ENCODE results near the gene DNAAF2. TPM values are rescaled to one million over a fixed set of nuclear protein-coding genes. Genes with fewer than 3 reads are reported as not detected.

Gene DNAAF2
- total and polyA plus RNA-seq, 2 of the 8 experiments (the other 6 are each of a cell fraction or from before 2014, with no cell fraction given): 12.2 to 30.0 TPM

GRCh38 chr14:49614196-49614595, 20.8 kb downstream of the DNAAF2 start:
- CTCF ChIA-PET (ENCODE audit: partially characterized antibody): no interaction called here
- H4K8ac ChIP-seq (ENCODE audit: extremely low read depth, insufficient read depth, low read length): no peak overlapping the region
- 96% methylated on average over 2 of the region's 2 CpGs; no CpG with 5 or more reads in 1 of the 2 experiments for WGBS, 2 experiments (ENCODE audit: extremely low coverage in 1 of 2, insufficient coverage in 1 of 2, insufficient read length in 1 of 2, insufficient replicate concordance in 2 of 2, low coverage in 1 of 2, low lambda C conversion rate in 2 of 2, missing lambda C conversion rate in 1 of 2)
- no peak for TF ChIP-seq CHD1 (IDR thresholded peaks at IDR 0.05; ENCODE audit: low read depth, low read length)
- no peak for TF ChIP-seq ATF2 (IDR thresholded peaks at IDR 0.05; ENCODE audit: low read length)
- TF ChIP-seq HDAC2 (IDR thresholded peaks at IDR 0.05; ENCODE audit: borderline replicate concordance in 1 of 2, low read depth in 2 of 2, low read length in 2 of 2): no peak
- TF ChIP-seq KDM5A (IDR thresholded peaks at IDR 0.05; ENCODE audit: low read length): no peak
- TF ChIP-seq MAX (IDR thresholded peaks at IDR 0.05): no peak
- no peak for TF ChIP-seq CBX5 (IDR thresholded peaks at IDR 0.05; ENCODE audit: low read depth, low read length)
- no peak for TF ChIP-seq SP2 (IDR thresholded peaks at IDR 0.05; ENCODE audit: low read length)
- no peak for TF ChIP-seq CTBP2 (IDR thresholded peaks at IDR 0.05; ENCODE audit: borderline replicate concordance, insufficient read depth, insufficient read length, low read length)
- TF ChIP-seq E2F6 (IDR thresholded peaks at IDR 0.05): no peak
- no peak for TF ChIP-seq BACH1 (IDR thresholded peaks at IDR 0.05; ENCODE audit: low read length)

More at GRCh38 chr14:49614196-49614595, 20.8 kb downstream of the DNAAF2 start:
- Histone ChIP-seq H2BK120ac (replicated peaks; ENCODE audit: low read depth, low read length) (no peak overlapping the region), H3K36me3 (ENCODE audit: control insufficient read depth in 2 of 4, insufficient read depth in 4 of 4, low read length in 3 of 4) (peaks cover 4 to 26% (median 5%) of the 10 kb centered on the region in 4 experiments; a peak in 7 of 8 replicates), H3K4me2 (ENCODE audit: insufficient read depth in 1 of 2, low read depth in 2 of 2, low read length in 2 of 2) (no peak overlapping the region), H3K9ac (replicated peaks in 1 of 4; ENCODE audit: extremely low read depth in 1 of 4, low read depth in 3 of 4, low read length in 3 of 4) (no peak overlapping the region), H3K9me3 (ENCODE audit: insufficient read depth in 2 of 2, low read depth in 1 of 2, low read length in 1 of 2) (no peaks in the 10 kb centered on the region), H2AK5ac (ENCODE audit: low read depth, low read length) (no peak overlapping the region), H2BK5ac (ENCODE audit: low read depth, low read length) (no peak overlapping the region), H3K27ac (ENCODE audit: low read depth, low read length) (no peak overlapping the region), H4K20me1 (replicated peaks in 1 of 2; ENCODE audit: control insufficient read depth in 1 of 2, insufficient read depth in 2 of 2, low read length in 2 of 2) (peaks cover 1 to 6% of the 10 kb centered on the region in 2 experiments), H4K91ac (replicated peaks; ENCODE audit: insufficient read length, low read length) (no peak overlapping the region), H3K14ac (ENCODE audit: insufficient read length) (no peak overlapping the region), H3K4me1 (replicated peaks in 1 of 4; ENCODE audit: control insufficient read depth in 3 of 4, insufficient read depth in 4 of 4, low read length in 3 of 4) (no peaks in the 10 kb centered on the region), H3K23me2 (ENCODE audit: low read depth, low read length) (no peaks in the 10 kb centered on the region), H3K79me2 (ENCODE audit: control insufficient read depth in 1 of 2, insufficient read depth in 2 of 2, low read length in 2 of 2) (peaks cover 0 to 15% of the 10 kb centered on the region in 2 experiments; a peak in 2 of 4 replicates), H4K5ac (ENCODE audit: insufficient read length, low read depth, low read length) (no peak overlapping the region), H2BK15ac (ENCODE audit: low read length) (no peak overlapping the region), H2BK20ac (ENCODE audit: low read length) (no peak overlapping the region), H3K4me3 (ENCODE audit: extremely low read depth in 1 of 4, insufficient read depth in 2 of 4, low read depth in 3 of 4, low read length in 4 of 4) (no peak overlapping the region), H3K27me3 (replicated peaks in 1 of 4; ENCODE audit: control insufficient read depth in 3 of 4, extremely low read depth in 1 of 4, insufficient read depth in 3 of 4, low read length in 3 of 4) (no peaks in the 10 kb centered on the region), H3K79me1 (ENCODE audit: low read depth, low read length) (no peaks in the 10 kb centered on the region), H3K56ac (replicated peaks; ENCODE audit: insufficient read length, low read depth, low read length) (no peak overlapping the region), H3K4ac (replicated peaks; ENCODE audit: insufficient read length, low read depth, low read length) (no peak overlapping the region), H2BK12ac (ENCODE audit: low read depth, low read length) (no peak overlapping the region), H3K23ac (ENCODE audit: insufficient read length) (no peak overlapping the region), H3K18ac (ENCODE audit: extremely low read depth, low read length) (no peak overlapping the region), H2AFZ (ENCODE audit: low read length) (no peak overlapping the region)
- FAIRE-seq (no peak), DNase-seq (ENCODE audit: low read depth in 1 of 2, low spot score in 2 of 2) (no peak)
- POLR2A ChIA-PET (ENCODE audit: partially characterized antibody): interaction anchor here (2.3 kb wide), 1 partner anchor 9 kb away, joined by 5 read pairs; no protein-coding TSS in a partner anchor

Measured in H1 (cell line).